ENCODE measurements around the gene RHBDF2. TPM values are rescaled to one million over a fixed set of nuclear protein-coding genes. Genes with fewer than 3 reads are reported as not detected.
"Not testable (repeated sequence)": the region's sequence is repeated elsewhere in the genome, so short reads cannot be mapped to it uniquely, and the experiment has no call there.

RHBDF2 gene
- total RNA-seq, 1 experiment from 2014 or later: 12.2 TPM

- DNase-seq (ENCODE audit: low read depth): no peak
These were observed 23.6 kb upstream of the RHBDF2 start for GRCh38 chr17:76524598-76525512.

- DNase-seq (ENCODE audit: low read depth): peak; percentile 46
These were observed 22.1 kb upstream of the RHBDF2 start for GRCh38 chr17:76523084-76524037.

- DNase-seq (ENCODE audit: low read depth): not testable (repeated sequence)
These were observed 20.5 kb upstream of the RHBDF2 start for GRCh38 chr17:76521683-76522082.

GRCh38 chr17:76521262-76521661 is 20.0 kb upstream of the RHBDF2 start:
- no peak for DNase-seq (ENCODE audit: low read depth)

- no peak for DNase-seq (ENCODE audit: low read depth)
These were observed 18.1 kb upstream of the RHBDF2 start for GRCh38 chr17:76519048-76519966.

GRCh38 chr17:76517638-76518038 is 16.4 kb upstream of the RHBDF2 start:
- DNase-seq (ENCODE audit: low read depth): no peak

- DNase-seq (ENCODE audit: low read depth): peak; percentile 78
These were observed 14.2 kb upstream of the RHBDF2 start for GRCh38 chr17:76515274-76515949.

GRCh38 chr17:76514355-76514754 is 13.1 kb upstream of the RHBDF2 start:
- not testable (repeated sequence) for DNase-seq (ENCODE audit: low read depth)

GRCh38 chr17:76513306-76513692 is 12.1 kb upstream of the RHBDF2 start:
- DNase-seq (ENCODE audit: low read depth): no peak

GRCh38 chr17:76512366-76513305 is 11.4 kb upstream of the RHBDF2 start:
- DNase-seq (ENCODE audit: low read depth): no peak

- no peak for DNase-seq (ENCODE audit: low read depth)
These were observed 10.6 kb upstream of the RHBDF2 start for GRCh38 chr17:76511668-76512365.

GRCh38 chr17:76510831-76511244 is 9.6 kb upstream of the RHBDF2 start:
- DNase-seq (ENCODE audit: low read depth): no peak

GRCh38 chr17:76508472-76509063 is 7.3 kb upstream of the RHBDF2 start:
- not testable (repeated sequence) for DNase-seq (ENCODE audit: low read depth)

GRCh38 chr17:76506408-76507345 is 5.5 kb upstream of the RHBDF2 start:
- peak; percentile 65 for DNase-seq (ENCODE audit: low read depth)

- DNase-seq (ENCODE audit: low read depth): no peak
These were observed 2.9 kb upstream of the RHBDF2 start for GRCh38 chr17:76504117-76504516.

GRCh38 chr17:76502341-76503211 is 1.4 kb upstream of the RHBDF2 start:
- no peak for DNase-seq (ENCODE audit: low read depth)
